Fibroblast of villous mesenchyme (primary cell): ENCODE results near the gene ADARB2. TPM values are rescaled to one million over a fixed set of nuclear protein-coding genes. Genes with fewer than 3 reads are reported as not detected.
"Not testable (repeated sequence)": the region's sequence is repeated elsewhere in the genome, so short reads cannot be mapped to it uniquely, and the experiment has no call there.

Experiments
- DNase-seq: peaks from one replicate; pipeline ENCODE4 v3.0.0-alpha.2; 2010; ENCODE audit warnings: low read depth
- H3K4me3 ChIP-seq: 2 replicates; pipeline ENCODE4 v1.5.1; 2011; ENCODE audit warnings: low read depth, mild to moderate bottlenecking, low read length
- CTCF ChIP-seq: IDR thresholded peaks from 2 replicates; pipeline ENCODE4 v1.5.1; 2012; ENCODE audit warnings: low read depth, mild to moderate bottlenecking, low read length; ENCODE audit not compliant: insufficient read depth
- total RNA-seq: library from RNA; depleted of rRNA; stranded (reverse); fragments of >200 nt; gene quantifications from 2 replicates; pipeline ENCODE4 v1.2.3, GENCODE V29; 2012

ADARB2 gene
- total RNA-seq, 1 donor, result not detected

GRCh38 chr10:1417574-1417973, 319.8 kb downstream of the ADARB2 start:
- no peak for DNase-seq
- no peak for TF ChIP-seq CTCF

DNA sequence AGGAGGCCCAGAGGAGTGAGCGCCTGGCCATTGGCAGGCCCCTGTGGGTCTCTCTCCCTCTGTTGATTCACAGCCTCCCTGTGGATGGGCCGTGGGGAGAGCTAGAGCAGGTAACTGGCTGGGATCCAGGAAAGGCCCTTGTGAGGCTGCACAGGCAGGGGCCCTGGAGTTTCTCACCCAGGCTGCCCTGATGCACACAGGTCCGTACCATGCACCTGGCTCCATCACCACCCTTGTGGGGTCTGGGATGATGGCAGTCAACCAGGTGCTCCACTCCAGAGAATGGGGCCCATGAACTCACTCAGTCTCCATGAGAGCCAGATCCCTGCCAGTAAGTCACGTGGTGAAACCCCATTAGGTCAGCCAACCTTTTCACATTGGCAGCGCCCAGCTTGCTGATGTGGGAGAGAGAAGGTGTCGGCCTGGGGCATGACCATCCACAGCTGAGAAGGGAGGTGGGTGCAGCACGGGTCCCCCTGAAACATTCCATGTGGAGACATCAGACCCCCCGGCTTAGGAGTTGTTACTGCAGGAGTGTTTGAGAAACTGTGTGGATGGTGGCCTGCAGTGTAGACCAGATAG, 320.8 kb downstream of the ADARB2 start:
- TF ChIP-seq CTCF, result no peak
- DNase-seq, result no peak
- H3K4me3 ChIP-seq, result no peak overlapping the region

More at GRCh38 chr10:1417574-1417973, 319.8 kb downstream of the ADARB2 start:
- no peak overlapping the region for H3K4me3 ChIP-seq

- TF ChIP-seq CTCF, result no peak
- DNase-seq, result no peak
- H3K4me3 ChIP-seq, result no peak overlapping the region
Measured at GRCh38 chr10:1414893-1415292, 322.4 kb downstream of the ADARB2 start.

DNA sequence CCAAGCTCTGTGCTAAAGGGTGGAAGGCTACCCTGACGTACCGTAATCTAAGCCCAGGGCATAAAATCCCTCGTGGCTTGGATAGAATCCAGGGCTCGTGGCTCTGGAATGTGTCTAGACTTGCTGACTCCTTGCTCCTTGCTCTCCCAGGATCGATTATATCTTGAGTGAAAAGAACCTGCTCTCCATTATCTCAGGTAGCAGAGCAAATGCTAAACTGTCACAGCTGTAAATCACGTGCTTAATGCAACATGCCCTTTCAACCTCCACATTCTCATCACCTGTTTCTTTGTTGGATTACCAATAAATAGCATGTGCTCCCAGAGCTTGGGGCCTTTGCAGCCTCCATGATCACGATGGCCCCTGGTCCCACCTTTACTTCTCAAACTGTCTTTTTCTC, 323.0 kb downstream of the ADARB2 start:
- not testable (repeated sequence) for DNase-seq

DNA sequence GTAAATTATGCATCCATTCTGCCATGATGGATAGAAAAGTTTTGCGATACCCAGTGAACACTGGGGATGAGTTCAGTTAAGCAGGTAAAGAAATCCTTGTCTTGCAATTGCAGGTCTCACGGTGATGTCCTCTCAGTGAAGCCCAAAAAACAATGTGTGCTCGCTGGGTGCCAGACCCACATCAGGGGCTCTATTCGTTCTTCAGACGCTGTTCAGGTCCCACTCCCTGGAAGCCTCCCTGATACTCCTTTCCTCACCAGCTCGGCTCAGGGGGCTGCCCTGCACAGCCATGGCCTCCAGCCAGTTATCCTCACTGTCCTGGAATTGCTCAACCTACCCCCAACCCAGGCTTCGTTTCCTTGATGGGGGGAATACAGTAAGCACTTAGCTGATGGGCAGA, 323.5 kb downstream of the ADARB2 start:
- no peak for TF ChIP-seq CTCF
- DNase-seq, result no peak
- H3K4me3 ChIP-seq, result no peak overlapping the region

More for the DNA sequence above, 323.0 kb downstream of the ADARB2 start:
- not testable (repeated sequence) for H3K4me3 ChIP-seq

GRCh38 chr10:1413256-1413655, 324.1 kb downstream of the ADARB2 start:
- no peak for DNase-seq
- H3K4me3 ChIP-seq, result no peak overlapping the region
- TF ChIP-seq CTCF, result no peak

- DNase-seq, result no peak
- no peak for TF ChIP-seq CTCF
- no peak overlapping the region for H3K4me3 ChIP-seq
Measured at GRCh38 chr10:1412531-1413189, 324.7 kb downstream of the ADARB2 start.
